ENCODE measurements around the gene PJA2.

Gene PJA2

DNA sequence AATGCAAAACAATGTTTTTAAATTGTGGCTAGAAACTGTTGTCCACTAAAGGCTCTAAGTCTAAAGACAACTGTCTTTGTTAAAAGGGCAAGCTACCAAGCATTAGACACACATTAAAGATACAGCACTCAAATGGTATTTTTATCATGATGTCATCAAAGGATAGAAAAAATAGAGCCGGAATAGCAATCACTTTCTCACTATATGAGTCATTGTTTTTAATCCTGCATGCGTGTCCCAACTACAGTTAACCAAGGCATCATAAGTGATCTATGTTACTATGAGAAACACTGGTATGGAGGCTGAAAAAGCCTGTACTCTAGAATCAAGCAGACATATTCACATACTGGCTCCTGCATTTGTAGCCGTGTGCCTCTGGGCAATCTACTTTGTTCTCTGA, 1.9 kb upstream of the PJA2 start:
- H3K27me3 ChIP-seq: no peaks in the 10 kb centered on the region
- H3K27ac ChIP-seq: peak overlapping the region; percentile 99
- TF ChIP-seq, protein P1, sequence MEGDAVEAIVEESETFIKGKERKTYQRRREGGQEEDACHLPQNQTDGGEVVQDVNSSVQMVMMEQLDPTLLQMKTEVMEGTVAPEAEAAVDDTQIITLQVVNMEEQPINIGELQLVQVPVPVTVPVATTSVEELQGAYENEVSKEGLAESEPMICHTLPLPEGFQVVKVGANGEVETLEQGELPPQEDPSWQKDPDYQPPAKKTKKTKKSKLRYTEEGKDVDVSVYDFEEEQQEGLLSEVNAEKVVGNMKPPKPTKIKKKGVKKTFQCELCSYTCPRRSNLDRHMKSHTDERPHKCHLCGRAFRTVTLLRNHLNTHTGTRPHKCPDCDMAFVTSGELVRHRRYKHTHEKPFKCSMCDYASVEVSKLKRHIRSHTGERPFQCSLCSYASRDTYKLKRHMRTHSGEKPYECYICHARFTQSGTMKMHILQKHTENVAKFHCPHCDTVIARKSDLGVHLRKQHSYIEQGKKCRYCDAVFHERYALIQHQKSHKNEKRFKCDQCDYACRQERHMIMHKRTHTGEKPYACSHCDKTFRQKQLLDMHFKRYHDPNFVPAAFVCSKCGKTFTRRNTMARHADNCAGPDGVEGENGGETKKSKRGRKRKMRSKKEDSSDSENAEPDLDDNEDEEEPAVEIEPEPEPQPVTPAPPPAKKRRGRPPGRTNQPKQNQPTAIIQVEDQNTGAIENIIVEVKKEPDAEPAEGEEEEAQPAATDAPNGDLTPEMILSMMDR (IDR thresholded peaks at IDR 0.05): no peak
- H3K4me3 ChIP-seq (ENCODE audit: low read depth in 1 of 2, low read length in 1 of 2): peak overlapping the region in 1 of 2 experiments; percentile 91
- H3K4me1 ChIP-seq (ENCODE audit: control insufficient read depth in 1 of 2, insufficient read depth in 1 of 2, low read depth in 1 of 2, low read length in 1 of 2): peaks cover 29 to 31% of the 10 kb centered on the region in 2 experiments
- H3K36me3 ChIP-seq: no peaks in the 10 kb centered on the region
- no peaks in the 10 kb centered on the region for H3K9me3 ChIP-seq

DNA sequence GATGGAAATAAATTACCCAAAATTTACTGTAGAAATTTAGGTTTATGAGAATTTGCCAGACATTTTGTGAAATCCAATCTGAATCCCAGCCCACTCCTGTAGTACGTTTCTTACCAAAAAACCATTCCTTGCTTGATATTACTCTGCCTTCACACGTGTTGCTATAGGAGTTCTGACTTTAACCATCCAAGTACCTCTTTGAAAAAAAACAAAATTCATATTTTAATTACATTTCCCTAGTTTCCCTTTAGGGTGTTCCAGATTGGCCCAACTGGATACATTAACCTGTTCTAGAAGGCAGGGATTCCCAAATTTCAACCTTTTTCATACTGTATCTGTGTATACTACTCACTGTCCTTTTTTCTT, 1.4 kb upstream of the PJA2 start:
- Histone ChIP-seq H3K27ac (peak overlapping the region; percentile 99), H3K27me3 (no peaks in the 10 kb centered on the region), H3K4me3 (ENCODE audit: low read depth in 1 of 2, low read length in 1 of 2) (peak overlapping the region; percentile 85 to 91), H3K4me1 (ENCODE audit: control insufficient read depth in 1 of 2, insufficient read depth in 1 of 2, low read depth in 1 of 2, low read length in 1 of 2) (peaks cover 34 to 35% of the 10 kb centered on the region in 2 experiments), H3K9me3 (no peaks in the 10 kb centered on the region), H3K36me3 (no peaks in the 10 kb centered on the region)
- TF ChIP-seq, protein P1 (IDR thresholded peaks at IDR 0.05): no peak

DNA sequence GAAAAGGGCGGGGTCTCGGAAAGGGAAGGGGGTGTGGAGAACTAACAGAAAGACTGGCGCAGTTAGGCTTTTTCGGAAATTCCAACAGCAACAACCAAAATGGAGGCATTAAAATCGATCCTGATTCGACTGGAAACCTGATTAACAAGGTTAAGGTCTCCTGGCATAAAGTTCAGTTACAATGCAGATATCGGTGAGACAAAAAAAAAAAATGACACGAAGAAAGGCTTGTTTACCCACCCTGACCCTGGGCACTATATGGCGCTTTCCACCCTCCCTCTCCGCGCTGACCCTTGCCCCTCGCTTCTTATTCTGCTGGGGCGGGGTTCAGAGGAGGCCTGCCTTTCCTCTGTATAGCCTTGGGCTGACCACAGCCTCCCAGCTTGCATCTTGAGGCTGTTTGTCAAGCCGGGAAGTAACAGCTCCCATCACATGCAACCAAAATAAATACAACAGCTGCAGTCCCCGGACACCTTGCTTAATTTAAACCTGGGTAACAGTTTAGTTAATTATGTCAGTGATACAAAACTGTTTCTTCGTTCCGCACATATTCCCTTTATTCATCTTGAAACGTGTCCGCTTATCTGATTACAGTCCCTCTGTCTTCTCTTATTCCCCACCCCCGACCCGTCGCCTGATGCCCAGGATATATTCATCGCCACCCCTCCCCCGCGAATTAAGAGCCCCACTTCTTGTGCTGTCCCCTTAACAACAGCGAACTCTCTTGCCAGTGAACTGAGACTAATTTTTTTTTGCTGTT, 795 bp upstream of the PJA2 start:
- Histone ChIP-seq H3K4me3 (ENCODE audit: low read depth in 1 of 2, low read length in 1 of 2) (peak overlapping the region; percentile 85 to 91), H3K36me3 (no peaks in the 10 kb centered on the region), H3K27me3 (no peaks in the 10 kb centered on the region), H3K4me1 (ENCODE audit: control insufficient read depth in 1 of 2, insufficient read depth in 1 of 2, low read depth in 1 of 2, low read length in 1 of 2) (peaks cover 35 to 36% of the 10 kb centered on the region in 2 experiments), H3K9me3 (no peaks in the 10 kb centered on the region), H3K27ac (peak overlapping the region; percentile 99)
- TF ChIP-seq, protein P1 (IDR thresholded peaks at IDR 0.05): no peak

DNA sequence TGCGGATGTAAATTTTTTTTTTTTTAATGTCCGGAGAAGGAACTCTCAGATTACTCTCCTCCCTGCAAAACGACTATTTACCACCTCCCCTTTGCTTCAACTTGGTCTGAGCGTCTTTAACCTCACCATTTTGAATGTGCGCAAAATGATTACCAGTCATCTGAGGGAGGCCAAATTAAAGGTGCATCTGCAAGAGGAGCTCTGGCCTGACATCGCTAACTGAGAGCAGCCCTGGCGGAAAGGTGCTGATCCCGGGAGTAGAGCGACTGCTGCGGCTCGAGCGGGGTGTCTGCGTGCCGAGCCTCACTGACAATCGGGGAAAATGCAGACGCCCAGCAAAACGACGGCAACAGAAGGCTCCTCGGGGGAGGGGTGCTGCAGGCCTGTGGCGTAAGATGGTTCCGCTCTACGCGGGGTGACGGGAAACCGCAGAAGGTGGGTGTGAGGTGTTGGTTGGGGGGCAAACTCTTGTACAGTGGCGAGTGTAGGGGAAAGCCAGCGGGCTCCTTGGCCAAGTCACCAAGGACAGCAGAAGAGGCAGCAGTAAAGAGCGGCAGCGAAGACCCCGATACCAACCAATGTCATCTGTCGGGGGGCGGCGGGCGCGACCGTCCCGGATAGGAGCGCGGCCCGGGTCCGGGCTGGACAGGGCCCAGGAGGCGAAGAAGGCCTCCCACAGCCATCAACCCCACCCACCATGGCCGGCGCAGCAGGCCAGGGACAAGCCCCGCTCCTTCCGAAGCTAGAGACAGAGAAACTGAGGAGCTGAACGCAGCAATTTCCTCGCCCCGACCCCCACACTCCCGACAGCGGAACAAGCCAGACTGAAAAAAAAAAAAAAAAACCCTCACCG, 557 bp downstream of the PJA2 start:
- H3K27ac ChIP-seq: peak overlapping the region; percentile 99
- no peaks in the 10 kb centered on the region for H3K27me3 ChIP-seq
- peaks cover 36 to 40% of the 10 kb centered on the region in 2 experiments for H3K4me1 ChIP-seq (ENCODE audit: control insufficient read depth in 1 of 2, insufficient read depth in 1 of 2, low read depth in 1 of 2, low read length in 1 of 2)
- H3K4me3 ChIP-seq (ENCODE audit: low read depth in 1 of 2, low read length in 1 of 2): peak overlapping the region; percentile 85 to 91
- TF ChIP-seq, protein P1 (IDR thresholded peaks at IDR 0.05): no peak
- H3K9me3 ChIP-seq: no peaks in the 10 kb centered on the region
- H3K36me3 ChIP-seq: no peaks in the 10 kb centered on the region

DNA sequence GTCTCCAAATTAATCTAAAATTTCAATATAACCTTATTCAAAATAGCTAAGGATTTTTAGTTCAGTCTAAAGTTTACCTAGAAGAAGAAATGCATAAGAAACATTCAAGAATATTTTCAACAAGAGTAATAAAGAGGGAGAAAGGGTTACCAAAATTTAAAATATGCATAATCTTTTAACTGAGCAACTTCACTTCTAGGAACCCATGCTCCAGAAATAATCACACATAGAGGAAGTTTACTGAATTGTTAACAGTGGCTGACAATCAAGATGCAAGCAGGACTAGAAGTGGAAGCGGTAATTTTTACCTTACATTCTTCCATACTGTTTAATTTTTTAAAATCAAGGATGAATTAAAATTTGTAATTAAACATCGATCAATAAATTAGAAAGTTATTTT, 1.9 kb downstream of the PJA2 start:
- H3K9me3 ChIP-seq: no peaks in the 10 kb centered on the region
- H3K4me3 ChIP-seq (ENCODE audit: low read depth in 1 of 2, low read length in 1 of 2): peak overlapping the region; percentile 85 to 91
- H3K27ac ChIP-seq: peak overlapping the region; percentile 99
- no peaks in the 10 kb centered on the region for H3K36me3 ChIP-seq
- TF ChIP-seq, protein P1 (IDR thresholded peaks at IDR 0.05): no peak
- peaks cover 36 to 40% of the 10 kb centered on the region in 2 experiments for H3K4me1 ChIP-seq (ENCODE audit: control insufficient read depth in 1 of 2, insufficient read depth in 1 of 2, low read depth in 1 of 2, low read length in 1 of 2)
- no peaks in the 10 kb centered on the region for H3K27me3 ChIP-seq

Measured in neutrophil (primary cell).